Activated T-cell treated with anti-CD3 and anti-CD28 coated beads for 4 hours (primary cell): ENCODE results near the gene PAK1.
"Not testable (repeated sequence)": the region's sequence is repeated elsewhere in the genome, so short reads cannot be mapped to it uniquely, and the experiment has no call there.

Experiments used
- DNase-seq: peaks from one replicate; pipeline ENCODE4 v3.0.0-alpha.2; 2020

The PAK1 gene

DNA sequence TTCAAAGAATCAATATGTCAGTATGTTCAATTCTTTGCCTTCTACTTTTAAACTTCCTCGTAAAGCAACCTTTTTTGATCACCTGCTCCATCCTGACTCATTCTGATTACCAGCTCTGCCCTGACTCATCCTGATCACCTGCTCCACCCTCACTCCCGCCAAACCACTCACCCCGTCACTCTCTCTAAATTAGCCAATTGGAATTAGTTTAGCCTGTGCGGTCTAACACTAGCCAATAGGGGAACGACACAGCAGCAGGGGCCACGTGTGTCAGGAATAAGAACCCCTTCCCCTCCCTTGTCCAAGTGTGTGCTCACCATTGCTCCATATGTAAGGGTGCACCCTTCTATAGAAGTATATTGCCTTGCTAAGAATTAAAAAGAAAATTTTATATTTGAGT is 173.9 kb downstream of the PAK1 start:
- not testable (repeated sequence) for DNase-seq

DNA sequence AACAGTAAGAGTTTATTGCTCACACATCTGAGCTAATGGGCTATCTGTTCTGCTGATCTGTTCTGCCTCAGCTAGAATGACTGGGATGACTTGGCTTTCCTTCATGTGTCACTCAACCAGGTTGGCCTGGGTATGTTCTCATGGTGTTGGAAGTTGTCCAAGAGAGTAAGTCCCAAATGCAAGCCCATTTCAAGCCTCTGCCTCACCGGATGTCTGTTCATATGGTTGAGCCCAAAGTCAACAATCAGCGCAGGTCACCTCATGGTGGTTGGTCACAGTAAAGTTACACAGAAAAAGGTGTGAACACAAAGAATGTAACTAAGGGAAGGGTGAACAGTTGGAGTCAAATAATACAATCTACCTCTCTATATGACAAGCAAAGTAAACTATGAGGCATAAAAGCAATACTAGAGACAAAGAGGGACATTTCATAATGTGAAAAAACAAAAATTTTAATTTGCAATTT is 174.3 kb downstream of the PAK1 start:
- no peak for DNase-seq

DNA sequence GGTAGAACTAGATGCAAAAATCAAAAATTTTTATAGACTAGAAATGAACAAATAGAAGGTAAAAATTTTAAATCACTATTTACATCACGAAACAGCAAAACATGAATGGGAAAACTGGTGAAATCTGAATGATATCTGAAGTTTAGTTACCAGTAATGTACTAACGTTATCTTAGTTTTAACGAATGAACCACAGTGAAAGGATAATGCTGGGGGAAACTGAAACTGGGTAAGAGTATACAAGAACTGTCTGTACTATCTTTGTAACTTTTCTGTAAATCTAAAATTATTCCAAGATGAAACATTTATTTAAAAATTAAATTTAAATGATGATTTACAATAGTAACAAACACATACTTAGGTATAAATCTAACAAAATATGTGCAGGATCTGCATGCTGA is 179.9 kb downstream of the PAK1 start:
- DNase-seq, result no peak

GRCh38 chr11:77289737-77290136 is 184.2 kb downstream of the PAK1 start:
- no peak for DNase-seq

DNA sequence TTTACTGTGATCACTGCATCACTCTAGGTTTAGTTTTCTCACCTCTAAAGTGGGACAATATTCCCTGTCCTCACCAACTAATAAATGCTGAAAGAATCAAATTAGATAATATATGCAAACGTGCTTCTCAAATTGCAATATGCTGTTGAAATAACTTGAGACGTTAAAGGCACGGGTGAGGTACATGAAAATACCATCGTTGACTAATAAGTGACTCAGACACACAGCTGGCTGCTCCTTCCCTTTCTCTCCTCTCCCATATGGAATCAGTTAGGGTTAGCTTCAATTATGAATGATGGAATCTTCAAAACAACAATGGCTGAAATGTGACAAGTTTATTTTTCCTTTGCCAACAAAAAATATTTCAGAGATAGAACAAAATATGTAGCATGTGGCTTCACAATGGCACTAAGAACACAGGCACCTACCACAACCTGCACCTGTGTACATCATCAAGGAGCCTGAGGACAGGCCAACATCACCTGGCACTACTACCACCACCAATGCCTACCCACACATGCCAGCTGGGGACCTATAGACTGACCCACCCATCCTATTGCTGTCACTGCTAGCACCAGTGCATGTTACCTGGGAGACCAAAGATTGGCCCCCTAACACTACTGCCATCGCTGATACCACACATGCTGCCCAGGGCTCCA is 186.2 kb downstream of the PAK1 start:
- DNase-seq, result no peak

DNA sequence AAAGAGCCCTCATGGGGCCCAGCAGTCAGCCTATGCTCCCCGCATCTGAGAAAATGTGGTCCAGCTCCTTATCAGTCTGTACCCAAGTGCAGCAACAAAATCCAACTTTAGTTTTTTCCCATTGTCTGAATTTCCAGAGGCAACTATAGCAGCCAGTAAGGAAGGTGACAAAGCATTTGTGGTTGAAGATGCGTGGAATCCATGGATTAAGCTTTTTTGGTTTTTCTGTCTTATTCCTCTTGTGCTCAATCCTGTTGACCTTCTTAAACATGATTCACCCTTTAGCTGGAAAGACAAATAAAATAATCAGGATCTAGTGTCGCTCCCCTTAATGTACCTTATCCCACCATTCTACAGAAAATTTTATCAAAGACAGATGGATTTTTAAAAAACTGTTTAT is 186.8 kb downstream of the PAK1 start:
- no peak for DNase-seq

- no peak for DNase-seq
These were observed 189.1 kb downstream of the PAK1 start for GRCh38 chr11:77284476-77285468.

DNA sequence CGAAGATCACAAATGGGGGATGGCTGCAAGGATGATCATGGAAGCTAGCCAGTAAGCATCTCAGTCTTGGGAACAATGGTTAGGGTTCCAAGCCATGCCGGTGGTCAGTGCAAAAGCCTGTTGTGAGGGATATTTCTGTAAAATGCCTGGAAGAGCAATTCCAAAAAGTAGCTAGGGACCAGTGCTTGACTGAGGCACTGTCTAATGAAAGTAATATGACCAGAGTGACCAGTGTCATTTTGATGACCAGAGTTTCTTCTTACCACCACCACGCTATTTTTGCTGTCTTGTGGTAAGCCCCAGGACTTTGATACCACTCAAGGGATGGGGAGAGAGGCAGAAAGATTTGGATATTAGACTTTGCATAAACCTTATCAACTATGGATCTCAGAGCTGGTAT is 190.8 kb downstream of the PAK1 start:
- DNase-seq, result no peak

- no peak for DNase-seq
These were observed 195.0 kb downstream of the PAK1 start for GRCh38 chr11:77278595-77279506.

- DNase-seq, result no peak
These were observed 197.6 kb downstream of the PAK1 start for GRCh38 chr11:77276271-77276670.
